SK-N-SH (cell line): ENCODE results near the gene LRP10. TPM values are rescaled to one million over a fixed set of nuclear protein-coding genes. Genes with fewer than 3 reads are reported as not detected.

ENCODE experiments used
- CTCF ChIA-PET: fragments of 300-600, 350-600 bp; formaldehyde crosslinking; extraction: SDS; loops from one replicate; lab custom pipeline; 2021; lab: Yijun Ruan, JAX
- POLR2A ChIA-PET: fragments of 350-600 bp; sonication (Branson Sonifier 250); formaldehyde crosslinking; extraction: SDS; loops from one replicate; lab custom pipeline; 2020; ENCODE audit warnings: antibody characterized with exemption, inconsistent platforms; lab: Yijun Ruan, JAX
- DNase-seq: peaks from one replicate; pipeline ENCODE4 v3.0.0; 2012
- H2AFZ ChIP-seq: fragments of 200-600 bp; sonication (generic); 2 replicates; pipeline ENCODE4 v1.8.1; 2016; ENCODE audit warnings: antibody characterized with exemption, mild to moderate bottlenecking, low read depth
- H3F3A ChIP-seq: fragments of 200-600 bp; sonication (generic); replicated peaks from 2 replicates; pipeline ENCODE3; 2016; ENCODE audit warnings: antibody characterized with exemption, mild to moderate bottlenecking; ENCODE audit not compliant: insufficient read depth
- H3K27ac ChIP-seq, 2 experiments: fragments of 200-500 bp in 1 of 2; fragments of 200-600 bp in 1 of 2; sonication (Bioruptor generic) in 1 of 2; sonication (generic), shearing (Covaris generic) in 1 of 2; 2 replicates each; pipeline versions ENCODE4 v1.5.1 to v1.6.1; 2014 to 2016; ENCODE audit warnings: low read depth in 2 of 2, inconsistent platforms in 1 of 2, low read length in 1 of 2, mild to moderate bottlenecking in 1 of 2, mixed read lengths in 1 of 2
- H3K27me3 ChIP-seq: fragments of 200-600 bp; sonication (generic), shearing (Covaris generic); 2 replicates; pipeline ENCODE4 v1.6.1; 2016; ENCODE audit warnings: mixed run types; ENCODE audit not compliant: insufficient read depth
- H3K36me3 ChIP-seq, 2 experiments: fragments of 200-500 bp in 1 of 2; fragments of 200-600 bp in 1 of 2; sonication (Bioruptor generic) in 1 of 2; sonication (generic) in 1 of 2; replicated peaks in 1 of 2; 2 replicates each; pipeline versions ENCODE3 to v1.5.1; 2014 to 2016; ENCODE audit warnings: low read length in 1 of 2, mild to moderate bottlenecking in 1 of 2; ENCODE audit not compliant: insufficient read depth in 2 of 2, control insufficient read depth in 1 of 2
- H3K4me1 ChIP-seq, 2 experiments: fragments of 200-500 bp in 1 of 2; fragments of 200-600 bp in 1 of 2; sonication (Bioruptor generic) in 1 of 2; sonication (generic), shearing (Covaris generic) in 1 of 2; 2 replicates each; pipeline versions ENCODE4 v1.5.1 to v1.6.1; 2014 to 2016; ENCODE audit warnings: low read depth in 1 of 2, low read length in 1 of 2, mixed run types in 1 of 2; ENCODE audit not compliant: insufficient read depth in 2 of 2, control insufficient read depth in 1 of 2
- H3K4me2 ChIP-seq: fragments of 200-600 bp; sonication (generic), shearing (Covaris generic); 2 replicates; pipeline ENCODE4 v1.6.1; 2017; ENCODE audit warnings: mixed run types
- H3K4me3 ChIP-seq, 2 experiments: fragments of 200-500 bp in 1 of 2; fragments of 200-600 bp in 1 of 2; sonication (Bioruptor generic) in 1 of 2; sonication (generic), shearing (Covaris generic) in 1 of 2; 2 replicates each; pipeline versions ENCODE4 v1.5.1 to v1.8.1; 2014 to 2016; ENCODE audit warnings: low read depth in 2 of 2, inconsistent platforms in 1 of 2, low read length in 1 of 2, mild to moderate bottlenecking in 1 of 2, mixed read lengths in 1 of 2, moderate library complexity in 1 of 2
- H3K79me2 ChIP-seq: fragments of 200-600 bp; sonication (generic); 2 replicates; pipeline ENCODE4 v1.8.1; 2017; ENCODE audit warnings: mild to moderate bottlenecking; ENCODE audit not compliant: insufficient read depth
- H3K9ac ChIP-seq: fragments of 200-600 bp; sonication (generic); 2 replicates; pipeline ENCODE4 v1.6.1; 2017; ENCODE audit warnings: mixed run types
- H3K9me2 ChIP-seq: fragments of 200-600 bp; sonication (generic); 2 replicates; pipeline ENCODE4 v1.6.1; 2017; ENCODE audit warnings: mixed run types
- H3K9me3 ChIP-seq: fragments of 200-600 bp; sonication (generic); 2 replicates; pipeline ENCODE4 v1.6.1; 2017; ENCODE audit warnings: mixed run types, mild to moderate bottlenecking, moderate library complexity
- H4K20me1 ChIP-seq: fragments of 200-600 bp; sonication (generic); 2 replicates; pipeline ENCODE4 v1.6.1; 2017; ENCODE audit warnings: mild to moderate bottlenecking, mixed run types; ENCODE audit not compliant: insufficient read depth
- ELF1 ChIP-seq: IDR thresholded peaks from 2 replicates; pipeline ENCODE4 v1.4.0; 2012
- EP300 ChIP-seq, 2 experiments: IDR thresholded peaks; 2 replicates each; pipeline versions ENCODE4 v1.4.0 to v1.6.1; 2012; ENCODE audit warnings: borderline replicate concordance in 1 of 2, low read depth in 1 of 2, low read length in 1 of 2
- FOXJ3 ChIP-seq: sonication (generic); formaldehyde crosslinking; IDR thresholded peaks from 2 replicates; pipeline ENCODE4 v1.5.1; 2020; ENCODE audit warnings: mild to moderate bottlenecking, missing genetic modification reagents
- GATA2 ChIP-seq: sonication (generic); formaldehyde crosslinking; IDR thresholded peaks from 2 replicates; pipeline ENCODE4 v1.5.0; 2020; ENCODE audit warnings: mild to moderate bottlenecking, missing genetic modification reagents
- PBX3 ChIP-seq: IDR thresholded peaks from 2 replicates; pipeline ENCODE4; 2012
- POLR2AphosphoS5 ChIP-seq: IDR thresholded peaks from 2 replicates; pipeline ENCODE4 v1.6.1; 2012; ENCODE audit warnings: low read depth, low read length
- RAD21 ChIP-seq: IDR thresholded peaks from 2 replicates; pipeline ENCODE4 v1.6.1; 2012; ENCODE audit warnings: mild to moderate bottlenecking, low read length
- RFX5 ChIP-seq: IDR thresholded peaks from 2 replicates; pipeline ENCODE4 v1.6.1; 2012; ENCODE audit warnings: mild to moderate bottlenecking, improper control_type of control experiment, low read length
- SIN3A ChIP-seq: IDR thresholded peaks from 2 replicates; pipeline ENCODE4 v1.6.1; 2012; ENCODE audit warnings: low read depth, mild to moderate bottlenecking, low read length, moderate library complexity, borderline replicate concordance
- SMC3 ChIP-seq: IDR thresholded peaks from 2 replicates; pipeline ENCODE4 v1.6.1; 2012; ENCODE audit warnings: low read depth, low read length, improper control_type of control experiment
- TAF1 ChIP-seq: IDR thresholded peaks from 2 replicates; pipeline ENCODE4 v1.6.1; 2012; ENCODE audit warnings: low read depth, mild to moderate bottlenecking, low read length, moderate library complexity, borderline replicate concordance
- TCF12 ChIP-seq: IDR thresholded peaks from 2 replicates; pipeline ENCODE4 v1.4.0; 2012
- USF2 ChIP-seq: fragments of 150-350 bp; IDR thresholded peaks from 2 replicates; pipeline ENCODE4 v1.6.1; 2017; ENCODE audit warnings: antibody characterized with exemption, low read length, low read depth, borderline replicate concordance
- YY1 ChIP-seq: IDR thresholded peaks from 2 replicates; pipeline ENCODE4 v1.4.0; 2012; ENCODE audit warnings: low read depth, mild to moderate bottlenecking
- ZBTB33 ChIP-seq: IDR thresholded peaks from 2 replicates; pipeline ENCODE4 v1.4.0; 2012; ENCODE audit warnings: low read depth, borderline replicate concordance
- WGBS: methylation state at CpG from one replicate; pipeline ENCODE4 v1.1.6; 2017; ENCODE audit warnings: low lambda C conversion rate; 5-methylcytosine and 5-hydroxymethylcytosine counted together
- polyA plus RNA-seq, 3 experiments: library from polyadenylated mRNA; depleted of rRNA; stranded (reverse); fragments of >200 nt; gene quantifications; 2 replicates each; pipeline ENCODE4 v1.2.3, GENCODE V29; 2012
- TF ChIP-seq, protein P1 (sequence below): fragments of 200-600 bp; sonication (generic); IDR thresholded peaks from 2 replicates; pipeline ENCODE4 v1.6.1; 2017; ENCODE audit warnings: antibody characterized with exemption, mild to moderate bottlenecking, moderate library complexity

Gene LRP10
- polyA plus RNA-seq, 1 of the 3 experiments (the other 2 are of a cell fraction), result 117 TPM

GRCh38 chr14:22836301-22837113 lies 35.0 kb upstream of the LRP10 start, which contains the start of gene MMP14:
MMP14 (plus strand) TSS chr14:22836585; CDS start chr14:22836818, 233 bp downstream.
- POLR2A ChIA-PET, result interaction anchor here (1.1 to 2.6 kb wide), 2 partner anchors 10 to 12 kb away, joined by 3 to 12 read pairs; no protein-coding TSS in a partner anchor
- WGBS, result 47% methylated on average over 30 of the region's 46 CpGs
- Histone ChIP-seq H2AFZ (peak within 1 kb of the TSS; percentile 43; the same call in 1 of the 2 replicates), H3K4me1 (peaks cover 0 to 10% of the 10 kb centered on the region in 2 experiments; a peak in 1 of 4 replicates), H4K20me1 (no peaks in the 10 kb centered on the region), H3F3A (peaks cover 12% of the 10 kb centered on the region), H3K4me3 (peak within 1 kb of the TSS; percentile 54 to 71), H3K27ac (peak within 1 kb of the TSS in 1 of 2 experiments; percentile 64; a peak in 2 of 4 replicates), H3K4me2 (peak within 1 kb of the TSS; percentile 76), H3K9me2 (no peaks in the 10 kb centered on the region), H3K27me3 (no peaks in the 10 kb centered on the region), H3K36me3 (peaks cover 19 to 23% of the 10 kb centered on the region in 2 experiments), H3K79me2 (peaks cover 48% of the 10 kb centered on the region), H3K9ac (peak within 1 kb of the TSS; percentile 88), H3K9me3 (no peaks in the 10 kb centered on the region)
- TF ChIP-seq PBX3, result no peak
- peak; percentile 45 for TF ChIP-seq RAD21
- TF ChIP-seq, protein P1, sequence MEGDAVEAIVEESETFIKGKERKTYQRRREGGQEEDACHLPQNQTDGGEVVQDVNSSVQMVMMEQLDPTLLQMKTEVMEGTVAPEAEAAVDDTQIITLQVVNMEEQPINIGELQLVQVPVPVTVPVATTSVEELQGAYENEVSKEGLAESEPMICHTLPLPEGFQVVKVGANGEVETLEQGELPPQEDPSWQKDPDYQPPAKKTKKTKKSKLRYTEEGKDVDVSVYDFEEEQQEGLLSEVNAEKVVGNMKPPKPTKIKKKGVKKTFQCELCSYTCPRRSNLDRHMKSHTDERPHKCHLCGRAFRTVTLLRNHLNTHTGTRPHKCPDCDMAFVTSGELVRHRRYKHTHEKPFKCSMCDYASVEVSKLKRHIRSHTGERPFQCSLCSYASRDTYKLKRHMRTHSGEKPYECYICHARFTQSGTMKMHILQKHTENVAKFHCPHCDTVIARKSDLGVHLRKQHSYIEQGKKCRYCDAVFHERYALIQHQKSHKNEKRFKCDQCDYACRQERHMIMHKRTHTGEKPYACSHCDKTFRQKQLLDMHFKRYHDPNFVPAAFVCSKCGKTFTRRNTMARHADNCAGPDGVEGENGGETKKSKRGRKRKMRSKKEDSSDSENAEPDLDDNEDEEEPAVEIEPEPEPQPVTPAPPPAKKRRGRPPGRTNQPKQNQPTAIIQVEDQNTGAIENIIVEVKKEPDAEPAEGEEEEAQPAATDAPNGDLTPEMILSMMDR, result peak; percentile 52
- no peak for TF ChIP-seq USF2
- peak; percentile 32; the same call in 1 of the 2 replicates for TF ChIP-seq SMC3
- no peak for TF ChIP-seq TCF12
- TF ChIP-seq FOXJ3 (CRISPR knock-in tag), result no peak
- no peak for TF ChIP-seq EP300 (IDR thresholded peaks at IDR 0.05; ENCODE audit: borderline replicate concordance in 1 of 2, low read depth in 1 of 2, low read length in 1 of 2)
- no peak for TF ChIP-seq ZBTB33
- peak; percentile 72 for TF ChIP-seq POLR2AphosphoS5
- peak; percentile 49; the same call in 1 of the 2 replicates for TF ChIP-seq TAF1
- no peak for TF ChIP-seq GATA2 (CRISPR knock-in tag)
- TF ChIP-seq SIN3A, result no peak
- no peak for TF ChIP-seq ELF1
- TF ChIP-seq YY1, result no peak
- no peak for TF ChIP-seq RFX5
- CTCF ChIA-PET, result interaction anchor here (0.8 to 6.4 kb wide), 6 partner anchors 10 to 17 kb away, joined by 3 to 59 read pairs (median 26); no protein-coding TSS in a partner anchor
- DNase-seq, result peak; percentile 71
